ENCODE measurements around the gene GCGR. TPM values are rescaled to one million over a fixed set of nuclear protein-coding genes. Genes with fewer than 3 reads are reported as not detected.

GCGR gene
- total and polyA plus RNA-seq, 2 of the 13 experiments (the other 11 are each of a cell fraction or from before 2014, with no cell fraction given): 0.04 to 0.13 TPM

GRCh38 chr17:81821603-81822311, 17.8 kb downstream of the GCGR start (continued):
- TF ChIP-seq HNRNPLL (IDR thresholded peaks at IDR 0.05; ENCODE audit: low read depth, low read length, poor library complexity, severe bottlenecking) (peak; percentile 43), EEA1 (CRISPR knock-in tag; IDR thresholded peaks at IDR 0.05; ENCODE audit: borderline replicate concordance) (no peak), ZFP90 (CRISPR knock-in tag; IDR thresholded peaks at IDR 0.05; ENCODE audit: borderline replicate concordance) (no peak), ZNF558 (CRISPR knock-in tag; IDR thresholded peaks at IDR 0.05; ENCODE audit: borderline replicate concordance) (peak; percentile 78; the same call in 1 of the 2 replicates), GFI1 (CRISPR knock-in tag; IDR thresholded peaks at IDR 0.05; ENCODE audit: borderline replicate concordance) (no peak), AGO1 (IDR thresholded peaks at IDR 0.05; ENCODE audit: low read depth, low read length, poor library complexity, severe bottlenecking) (peak; percentile 62), TRIM22 (IDR thresholded peaks at IDR 0.05) (no peak), HIVEP1 (CRISPR knock-in tag; IDR thresholded peaks at IDR 0.05) (peak; percentile 44; the same call in 1 of the 2 replicates), E2F5 (CRISPR knock-in tag; conservative IDR thresholded peaks at IDR 0.05) (no peak), FOSL2 (CRISPR knock-in tag; IDR thresholded peaks at IDR 0.05) (peak; percentile 47; the same call in 1 of the 2 replicates), THAP11 (CRISPR knock-in tag; IDR thresholded peaks at IDR 0.05) (peak; percentile 67), ZNF264 (CRISPR knock-in tag; IDR thresholded peaks at IDR 0.05) (peak; percentile 62; the same call in 1 of the 2 replicates), EZH2 (conservative IDR thresholded peaks at IDR 0.05; ENCODE audit: low read depth, low read length) (no peak), ZBTB20 (CRISPR knock-in tag; IDR thresholded peaks at IDR 0.05; ENCODE audit: borderline replicate concordance, low read depth) (no peak), ZNF660 (CRISPR knock-in tag; IDR thresholded peaks at IDR 0.05; ENCODE audit: borderline replicate concordance, low read depth) (no peak), ZNF782 (CRISPR knock-in tag; IDR thresholded peaks at IDR 0.05; ENCODE audit: borderline replicate concordance) (no peak), ZNF225 (CRISPR knock-in tag; IDR thresholded peaks at IDR 0.05) (no peak), HOXA5 (CRISPR knock-in tag; IDR thresholded peaks at IDR 0.05) (no peak), FOXO4 (CRISPR knock-in tag; conservative IDR thresholded peaks at IDR 0.05) (no peak), ZSCAN21 (CRISPR knock-in tag; IDR thresholded peaks at IDR 0.05; ENCODE audit: borderline replicate concordance) (no peak), CHD4 (IDR thresholded peaks at IDR 0.05; ENCODE audit: borderline replicate concordance, low read length) (no peak), MEIS1 (CRISPR knock-in tag; IDR thresholded peaks at IDR 0.05; ENCODE audit: borderline replicate concordance) (peak; percentile 25; the same call in 1 of the 2 replicates), HMG20A (CRISPR knock-in tag; IDR thresholded peaks at IDR 0.05; ENCODE audit: borderline replicate concordance) (peak; percentile 53; the same call in 1 of the 2 replicates), IKZF4 (CRISPR knock-in tag; IDR thresholded peaks at IDR 0.05; ENCODE audit: borderline replicate concordance, low read depth, not compliant biosample characterization) (peak; percentile 22), FOXP1 (IDR thresholded peaks at IDR 0.05) (no peak), FOXP1 (CRISPR knock-in tag; IDR thresholded peaks at IDR 0.05) (no peak), ARHGAP35 (CRISPR knock-in tag; IDR thresholded peaks at IDR 0.05; ENCODE audit: borderline replicate concordance) (0 out of 2 replicates have a peak, but pooled peaks have one; percentile 21), U2AF1 (optimal IDR thresholded peaks at IDR 0.05; ENCODE audit: low read depth, low read length) (peak; percentile 78)

All from HepG2 (cell line).